Keratinocyte (primary cell): ENCODE measurements around the gene UROS. TPM values are rescaled to one million over a fixed set of nuclear protein-coding genes. Genes with fewer than 3 reads are reported as not detected.

Experiments used
- DNase-seq: peaks from one replicate; pipeline ENCODE4 v3.0.0-alpha.2; 2011; ENCODE audit warnings: low read depth, missing footprints, low spot score
- FAIRE-seq: peaks from 2 replicates; lab custom pipeline; 2011; peaks lifted over from hg19 to GRCh38; lab: Jason Lieb, UNC
- H2AFZ ChIP-seq: 2 replicates; pipeline ENCODE4 v1.6.0; 2012; ENCODE audit warnings: low read length, control low read depth, inconsistent platforms; ENCODE audit not compliant: control insufficient read depth
- H3K27ac ChIP-seq: 2 replicates; pipeline ENCODE4 v1.5.1; 2011; ENCODE audit warnings: low read length; ENCODE audit not compliant: control insufficient read depth, insufficient read depth
- H3K27me3 ChIP-seq: 3 replicates; pipeline ENCODE4 v1.6.0; 2011; ENCODE audit warnings: low read length; ENCODE audit not compliant: control insufficient read depth, insufficient read depth; ENCODE audit errors: extremely low read depth
- H3K36me3 ChIP-seq, 2 experiments: 2 replicates in 1 of 2; 3 replicates in 1 of 2; pipeline ENCODE4 v1.5.1; 2011; ENCODE audit warnings: low read length in 2 of 2, mild to moderate bottlenecking in 1 of 2; ENCODE audit not compliant: control insufficient read depth in 2 of 2, insufficient read depth in 2 of 2; ENCODE audit errors: extremely low read depth in 1 of 2
- H3K4me1 ChIP-seq: 3 replicates; pipeline ENCODE4 v1.5.1; 2011; ENCODE audit warnings: low read length; ENCODE audit not compliant: control insufficient read depth, insufficient read depth; ENCODE audit errors: extremely low read depth
- H3K4me2 ChIP-seq: 3 replicates; pipeline ENCODE4 v1.6.0; 2011; ENCODE audit warnings: low read depth, low read length; ENCODE audit not compliant: control insufficient read depth, insufficient read depth; ENCODE audit errors: extremely low read depth
- H3K4me3 ChIP-seq, 3 experiments: fragments of 200-600 bp in 1 of 3; sonication (generic) in 1 of 3; 2 replicates in 2 of 3; 3 replicates in 1 of 3; pipeline ENCODE4 v1.5.1; 2011 to 2016; ENCODE audit warnings: low read length in 3 of 3, mild to moderate bottlenecking in 3 of 3, control low read depth in 2 of 3, inconsistent platforms in 1 of 3, low read depth in 1 of 3, mixed read lengths in 1 of 3, mixed run types in 1 of 3, moderate library complexity in 1 of 3; ENCODE audit not compliant: control insufficient read depth in 2 of 3, insufficient read depth in 2 of 3; ENCODE audit errors: extremely low read depth in 1 of 3
- H3K79me2 ChIP-seq: 2 replicates; pipeline ENCODE4 v1.6.0; 2012; ENCODE audit warnings: low read length; ENCODE audit not compliant: control insufficient read depth, insufficient read depth
- H3K9ac ChIP-seq: 3 replicates; pipeline ENCODE4 v1.6.0; 2011; ENCODE audit warnings: low read length; ENCODE audit not compliant: control insufficient read depth, insufficient read depth; ENCODE audit errors: extremely low read depth
- H3K9me1 ChIP-seq: 3 replicates; pipeline ENCODE4 v1.6.0; 2011; ENCODE audit warnings: low read length; ENCODE audit not compliant: control insufficient read depth, insufficient read depth; ENCODE audit errors: extremely low read depth
- H3K9me3 ChIP-seq: 2 replicates; pipeline ENCODE4 v1.5.1; 2012; ENCODE audit warnings: low read depth, low read length; ENCODE audit not compliant: control insufficient read depth
- H4K20me1 ChIP-seq: 3 replicates; pipeline ENCODE4 v1.6.0; 2011; ENCODE audit warnings: low read length; ENCODE audit not compliant: control insufficient read depth, insufficient read depth; ENCODE audit errors: extremely low read depth
- CTCF ChIP-seq, 3 experiments: IDR thresholded peaks in 1 of 3; conservative IDR thresholded peaks in 1 of 3; optimal IDR thresholded peaks in 1 of 3; 2 replicates in 2 of 3; 3 replicates in 1 of 3; pipeline versions ENCODE3 to v1.5.1; 2011; ENCODE audit warnings: low read length in 3 of 3, mild to moderate bottlenecking in 3 of 3, moderate library complexity in 2 of 3, control low read depth in 1 of 3, inconsistent platforms in 1 of 3; ENCODE audit not compliant: insufficient read depth in 2 of 3; ENCODE audit errors: extremely low read depth in 1 of 3
- EZH2 ChIP-seq: IDR thresholded peaks from one replicate; pipeline ENCODE4 v1.6.1; 2012; ENCODE audit warnings: inconsistent platforms, mild to moderate bottlenecking, low read length, moderate library complexity
- dilution Hi-C: fragments of 300-500 bp; cut with MboI; formaldehyde crosslinking; loops from one replicate; pipeline ENCODE4 v1.7.0; 2020; ENCODE audit warnings: low sequenced_read_pairs; ENCODE audit not compliant: extremely low pct_ligation_motif_present
- polyA plus RNA-seq, 5 experiments: library from polyadenylated mRNA; depleted of rRNA in 3 of 5; stranded (reverse) in 3 of 5; stranded (forward) in 1 of 5; unstranded in 1 of 5; fragments of >200 nt; gene quantifications; 1 replicate in 1 of 5; 2 replicates in 3 of 5; 3 replicates in 1 of 5; pipeline versions ENCODE4 v1.2.1 to v1.2.3, GENCODE V29; 2011 to 2012; ENCODE audit warnings: missing spikeins in 2 of 5, low read depth in 1 of 5, low replicate concordance in 1 of 5

The UROS gene
- polyA plus RNA-seq, 1 donor (not counting 4 experiments of a cell fraction or from before 2014, with no cell fraction given): 46.7 TPM

DNA sequence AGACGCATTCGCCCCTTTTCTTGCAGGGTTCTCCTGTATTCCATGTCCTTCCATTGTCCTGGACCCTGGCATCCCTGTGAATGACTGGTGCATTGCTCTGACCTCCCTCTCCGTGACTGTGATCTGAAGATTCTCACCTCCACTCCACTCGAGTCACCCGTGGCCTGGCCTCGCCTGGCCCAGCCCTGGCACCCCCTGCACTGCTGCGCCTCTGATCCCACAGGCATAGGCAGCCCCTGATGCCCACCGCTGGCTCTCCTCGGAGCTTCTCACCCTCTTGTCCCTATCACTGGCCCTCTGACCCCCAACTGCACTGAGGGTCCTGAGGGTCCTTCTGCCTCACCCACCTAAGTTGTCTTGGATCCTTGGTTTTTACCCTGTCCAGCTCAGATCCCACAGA lies 45.3 kb downstream of the UROS start:
- Histone ChIP-seq H3K4me1 (no peaks in the 10 kb centered on the region), H3K4me3 (no peak overlapping the region), H3K27me3 (no peaks in the 10 kb centered on the region), H3K9me3 (no peaks in the 10 kb centered on the region), H3K27ac (no peak overlapping the region), H2AFZ (no peak overlapping the region), H4K20me1 (no peaks in the 10 kb centered on the region), H3K9ac (no peak overlapping the region), H3K4me2 (no peak overlapping the region), H3K36me3 (no peaks in the 10 kb centered on the region), H3K79me2 (no peaks in the 10 kb centered on the region), H3K9me1 (no peaks in the 10 kb centered on the region)
- no peak for FAIRE-seq
- DNase-seq: no peak
- TF ChIP-seq CTCF (optimal IDR thresholded peaks at IDR 0.05 in 1 of 3, IDR thresholded peaks at IDR 0.05 in 1 of 3, conservative IDR thresholded peaks at IDR 0.05 in 1 of 3; ENCODE audit: extremely low read depth in 1 of 3, insufficient read depth in 2 of 3, low read length in 3 of 3) (no peak), EZH2 (no peak)
- dilution Hi-C loops: no loop called here

- no peak within 1 kb of the TSS for H2AFZ ChIP-seq
- no peaks in the 10 kb centered on the region for H3K4me1 ChIP-seq
- no peaks in the 10 kb centered on the region for H3K9me1 ChIP-seq
- no peaks in the 10 kb centered on the region for H3K36me3 ChIP-seq
- H3K27ac ChIP-seq: no peak within 1 kb of the TSS
- H4K20me1 ChIP-seq: no peaks in the 10 kb centered on the region
- no peak for TF ChIP-seq EZH2
- no peak for TF ChIP-seq CTCF (optimal IDR thresholded peaks at IDR 0.05 in 1 of 3, IDR thresholded peaks at IDR 0.05 in 1 of 3, conservative IDR thresholded peaks at IDR 0.05 in 1 of 3; ENCODE audit: extremely low read depth in 1 of 3, insufficient read depth in 2 of 3, low read length in 3 of 3)
- H3K27me3 ChIP-seq: no peaks in the 10 kb centered on the region
- FAIRE-seq (no peak), DNase-seq (no peak)
- no peak within 1 kb of the TSS for H3K4me3 ChIP-seq
- H3K79me2 ChIP-seq: no peaks in the 10 kb centered on the region
- dilution Hi-C loops: no loop called here
- no peaks in the 10 kb centered on the region for H3K9me3 ChIP-seq
- H3K9ac ChIP-seq: no peak within 1 kb of the TSS
- H3K4me2 ChIP-seq: no peak within 1 kb of the TSS
Observed at GRCh38 chr10:125775491-125776106, 47.5 kb downstream of the UROS start, which contains the start of gene MMP21. TSS of gene MMP21 (minus strand) at chr10:125775821. CDS start at chr10:125775821, 0 bp downstream.
